Ishikawa (cell line): Measurements from ENCODE around the gene GAPVD1.

Experiments used
- CEBPB ChIP-seq: IDR thresholded peaks from 2 replicates; pipeline ENCODE4 v1.6.1; 2012
- EGR1 ChIP-seq: IDR thresholded peaks from 2 replicates; pipeline ENCODE4 v1.6.1; 2012
- EP300 ChIP-seq: IDR thresholded peaks from 2 replicates; pipeline ENCODE4 v1.6.1; 2012; ENCODE audit warnings: borderline replicate concordance
- FOXM1 ChIP-seq: IDR thresholded peaks from 2 replicates; pipeline ENCODE4 v1.6.1; 2012; ENCODE audit warnings: low read depth, borderline replicate concordance
- MAX ChIP-seq: IDR thresholded peaks from 2 replicates; pipeline ENCODE4 v1.6.1; 2012
- NFIC ChIP-seq: IDR thresholded peaks from 2 replicates; pipeline ENCODE4 v1.6.1; 2012
- RAD21 ChIP-seq: IDR thresholded peaks from 2 replicates; pipeline ENCODE4 v1.6.1; 2012; ENCODE audit warnings: low read depth
- TAF1 ChIP-seq: IDR thresholded peaks from 2 replicates; pipeline ENCODE4 v1.6.1; 2012; ENCODE audit warnings: low read depth, mild to moderate bottlenecking
- TCF12 ChIP-seq: IDR thresholded peaks from 2 replicates; pipeline ENCODE4 v1.6.1; 2012; ENCODE audit warnings: low read depth
- USF1 ChIP-seq: IDR thresholded peaks from 2 replicates; pipeline ENCODE4 v1.6.1; 2012
- YY1 ChIP-seq: IDR thresholded peaks from 2 replicates; pipeline ENCODE4 v1.6.1; 2012; ENCODE audit warnings: low read depth
- ZBTB7A ChIP-seq: IDR thresholded peaks from 2 replicates; pipeline ENCODE4 v1.6.1; 2012; ENCODE audit warnings: low read depth
- TF ChIP-seq, protein P1 (sequence below): IDR thresholded peaks from 2 replicates; pipeline ENCODE4 v1.6.1; 2012; ENCODE audit warnings: low read depth, mild to moderate bottlenecking

DNA sequence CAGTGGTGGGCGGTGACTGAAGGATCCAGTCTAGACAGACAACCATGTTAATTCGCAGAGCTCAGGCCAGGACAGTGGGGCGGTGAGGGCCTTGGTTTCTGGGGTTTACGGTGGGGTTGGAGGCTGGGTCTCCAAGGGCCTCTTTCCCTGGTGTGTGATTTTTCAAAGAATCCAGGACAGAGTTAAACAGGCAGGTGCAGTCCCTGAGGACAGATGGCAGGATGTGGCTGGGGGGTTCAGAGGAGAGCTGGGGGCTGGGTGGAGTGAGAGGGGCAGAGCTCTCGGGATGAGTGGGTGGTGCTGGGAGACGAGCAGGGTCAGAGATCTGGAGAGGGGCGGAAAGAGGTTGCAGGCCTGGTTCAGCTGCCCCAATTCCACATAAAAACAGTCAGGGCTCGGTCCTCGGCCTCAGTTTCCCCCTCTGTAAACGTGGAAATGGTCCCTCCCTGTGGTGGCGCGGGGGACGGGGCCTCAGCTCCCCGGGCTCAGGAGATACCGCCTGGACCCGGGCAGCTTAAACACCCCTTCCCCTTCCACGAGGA, 145.9 kb downstream of the GAPVD1 start:
- TF ChIP-seq EP300 (no peak), ZBTB7A (no peak), RAD21 (no peak), TAF1 (no peak), CEBPB (no peak), NFIC (no peak), TCF12 (no peak), YY1 (no peak), FOXM1 (no peak), USF1 (no peak), EGR1 (no peak), MAX (no peak)
- TF ChIP-seq, protein P1, sequence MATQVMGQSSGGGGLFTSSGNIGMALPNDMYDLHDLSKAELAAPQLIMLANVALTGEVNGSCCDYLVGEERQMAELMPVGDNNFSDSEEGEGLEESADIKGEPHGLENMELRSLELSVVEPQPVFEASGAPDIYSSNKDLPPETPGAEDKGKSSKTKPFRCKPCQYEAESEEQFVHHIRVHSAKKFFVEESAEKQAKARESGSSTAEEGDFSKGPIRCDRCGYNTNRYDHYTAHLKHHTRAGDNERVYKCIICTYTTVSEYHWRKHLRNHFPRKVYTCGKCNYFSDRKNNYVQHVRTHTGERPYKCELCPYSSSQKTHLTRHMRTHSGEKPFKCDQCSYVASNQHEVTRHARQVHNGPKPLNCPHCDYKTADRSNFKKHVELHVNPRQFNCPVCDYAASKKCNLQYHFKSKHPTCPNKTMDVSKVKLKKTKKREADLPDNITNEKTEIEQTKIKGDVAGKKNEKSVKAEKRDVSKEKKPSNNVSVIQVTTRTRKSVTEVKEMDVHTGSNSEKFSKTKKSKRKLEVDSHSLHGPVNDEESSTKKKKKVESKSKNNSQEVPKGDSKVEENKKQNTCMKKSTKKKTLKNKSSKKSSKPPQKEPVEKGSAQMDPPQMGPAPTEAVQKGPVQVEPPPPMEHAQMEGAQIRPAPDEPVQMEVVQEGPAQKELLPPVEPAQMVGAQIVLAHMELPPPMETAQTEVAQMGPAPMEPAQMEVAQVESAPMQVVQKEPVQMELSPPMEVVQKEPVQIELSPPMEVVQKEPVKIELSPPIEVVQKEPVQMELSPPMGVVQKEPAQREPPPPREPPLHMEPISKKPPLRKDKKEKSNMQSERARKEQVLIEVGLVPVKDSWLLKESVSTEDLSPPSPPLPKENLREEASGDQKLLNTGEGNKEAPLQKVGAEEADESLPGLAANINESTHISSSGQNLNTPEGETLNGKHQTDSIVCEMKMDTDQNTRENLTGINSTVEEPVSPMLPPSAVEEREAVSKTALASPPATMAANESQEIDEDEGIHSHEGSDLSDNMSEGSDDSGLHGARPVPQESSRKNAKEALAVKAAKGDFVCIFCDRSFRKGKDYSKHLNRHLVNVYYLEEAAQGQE, result no peak
